HT-29 (cell line): ENCODE results near the gene PALS1. TPM values are rescaled to one million over a fixed set of nuclear protein-coding genes. Genes with fewer than 3 reads are reported as not detected.

Experiments used
- DNase-seq: peaks from one replicate; pipeline ENCODE4 v3.0.0-alpha.2; 2015; ENCODE audit warnings: low spot score
- total RNA-seq: library from RNA; depleted of rRNA; stranded (reverse); fragments of >200 nt; shearing (Covaris generic); gene quantifications from 2 replicates; pipeline ENCODE4 v1.2.3, GENCODE V29; 2014; rRNA removed

The PALS1 gene
- total RNA-seq: 4.7 and 8.3 TPM in 2 replicates

DNA sequence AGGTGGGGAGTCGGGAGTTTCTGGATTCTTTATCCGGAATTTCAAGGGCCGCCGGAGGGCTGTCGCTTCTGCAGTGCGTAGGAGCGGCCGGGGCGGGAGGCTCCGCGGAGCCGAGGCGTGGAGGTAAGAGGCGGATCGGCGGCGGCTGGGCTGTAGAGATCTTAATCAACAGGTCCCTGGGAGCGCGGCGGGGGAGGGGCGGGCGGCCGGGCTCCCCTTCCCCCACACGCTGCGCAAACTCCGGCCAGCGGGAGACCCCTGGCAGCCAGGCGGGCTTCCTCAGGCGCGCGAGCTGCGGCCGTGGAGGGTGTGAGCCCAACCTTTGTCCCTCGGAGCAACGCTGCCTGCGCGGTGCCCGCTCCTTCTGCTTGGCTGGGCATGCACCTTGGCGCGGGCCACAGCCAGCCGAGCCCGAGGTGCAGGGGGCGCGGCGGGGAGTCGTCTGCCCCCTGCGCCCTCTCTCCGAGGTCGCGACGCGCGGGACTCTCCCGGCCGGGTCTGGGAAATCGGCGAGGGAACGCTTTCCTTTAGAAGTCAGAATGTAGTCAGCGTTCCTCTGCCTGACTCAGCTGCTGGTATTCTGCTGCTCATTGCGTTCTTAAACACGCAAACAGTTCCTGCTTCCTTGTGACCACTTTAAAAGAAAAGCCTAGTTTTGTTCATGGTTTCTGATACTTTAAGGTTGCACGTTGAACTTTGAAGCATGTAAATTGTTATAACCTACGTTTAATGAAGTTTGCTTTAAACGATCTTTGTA lies at the start of gene PALS1:
Gene PALS1, plus strand, starts transcription at position 25 of the 757 bp plus-strand sequence. CDS start 37,736 bp downstream, outside the sequence.
- peak; percentile 64 for DNase-seq

DNA sequence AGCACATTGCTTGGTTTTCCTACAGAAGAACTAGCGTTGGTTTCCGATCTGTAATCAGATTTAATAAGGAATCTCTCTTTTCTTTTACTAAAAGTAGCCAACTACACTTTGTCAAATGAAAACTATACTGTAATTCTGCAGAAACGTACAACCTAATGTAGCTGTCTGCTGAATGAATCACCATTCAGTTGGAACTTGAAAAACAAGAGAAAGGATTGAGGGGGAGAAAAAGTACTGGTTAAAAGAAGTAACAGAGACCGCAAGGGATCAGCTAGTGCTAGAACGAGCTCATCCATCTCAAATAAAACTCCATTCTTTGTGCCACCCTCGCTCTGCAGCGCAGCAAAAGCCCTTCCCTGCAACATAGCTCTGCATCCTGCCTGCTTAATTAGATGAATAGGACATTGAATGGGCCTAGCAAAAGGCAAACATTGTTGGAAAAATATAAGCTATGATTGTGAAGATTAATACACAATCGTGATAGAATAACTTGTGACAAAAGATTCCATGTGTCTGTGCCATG lies 49.4 kb upstream of the PALS1 start:
- no peak for DNase-seq

DNA sequence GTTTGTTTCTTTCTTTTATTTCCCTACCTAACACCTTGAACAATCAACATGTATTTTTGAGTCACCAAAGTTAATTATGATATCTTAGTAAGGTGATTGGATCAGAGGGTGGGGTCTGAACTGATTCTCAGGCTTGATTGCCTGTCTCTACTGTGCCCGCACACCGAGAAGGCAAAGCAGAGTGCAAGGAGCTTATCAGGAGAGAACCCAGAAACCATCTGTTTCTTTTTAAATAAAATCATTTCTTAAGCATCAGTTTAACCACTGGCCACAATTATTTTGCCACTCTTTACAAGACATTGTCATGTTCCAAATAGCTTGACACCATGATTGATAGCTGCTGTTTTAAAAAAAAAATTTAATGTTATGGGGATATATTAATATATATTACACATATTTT lies 48.9 kb upstream of the PALS1 start:
- DNase-seq: no peak

DNA sequence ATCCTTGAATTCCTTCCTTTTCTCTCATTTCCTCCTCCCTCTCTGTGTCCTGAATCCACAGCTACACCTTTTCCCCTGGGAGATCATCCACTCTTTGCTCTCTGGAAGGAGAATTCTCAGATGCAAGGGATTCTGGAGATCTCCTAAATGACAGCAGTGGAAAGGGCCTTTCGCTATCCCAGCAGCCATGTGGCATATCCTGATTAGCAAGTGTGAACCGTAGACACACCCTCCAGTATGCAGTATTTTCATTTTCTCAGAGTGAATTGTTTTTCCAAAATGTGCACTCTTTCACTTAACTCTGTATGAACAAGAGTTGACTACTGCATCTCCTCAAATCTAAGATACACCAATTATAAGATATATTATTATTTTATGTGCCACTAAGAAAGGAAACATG lies 46.0 kb upstream of the PALS1 start:
- DNase-seq: no peak

DNA sequence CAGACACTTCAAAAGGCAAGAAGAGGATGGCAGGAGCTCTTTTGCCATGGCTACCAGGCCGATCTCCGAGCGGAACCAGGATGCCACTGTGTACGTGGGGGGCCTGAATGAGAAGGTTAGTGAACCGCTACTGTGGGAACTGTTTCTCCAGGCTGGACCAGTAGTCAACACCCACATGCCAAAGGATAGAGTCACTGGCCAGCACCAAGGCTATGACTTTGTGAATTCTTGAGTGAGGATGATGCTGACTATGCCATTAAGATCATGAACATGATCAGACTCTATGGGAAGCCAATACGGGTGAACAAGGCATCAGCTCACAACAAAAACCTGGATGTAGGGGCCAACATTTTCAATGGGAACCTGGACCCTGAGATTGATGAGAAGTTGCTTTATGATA lies 42.2 kb upstream of the PALS1 start:
- DNase-seq: no peak

DNA sequence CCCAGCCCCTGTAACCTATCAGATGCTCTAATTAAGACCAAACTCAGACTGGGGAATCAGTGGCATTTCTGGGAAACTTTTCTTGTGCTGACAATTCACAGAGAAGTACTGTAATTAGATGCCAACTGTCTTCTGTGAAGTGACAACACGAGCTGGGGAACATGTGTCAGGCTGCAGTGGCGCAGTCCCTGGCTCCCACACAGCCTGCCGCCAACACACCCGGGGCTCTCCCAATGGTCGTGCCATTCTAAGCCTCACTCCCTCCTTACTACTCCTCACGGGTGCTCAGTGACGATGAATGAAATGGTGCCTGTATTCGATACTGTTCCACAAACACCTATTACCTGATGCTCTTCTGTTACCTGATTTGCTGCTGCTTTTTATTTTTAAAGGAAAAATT lies 33.4 kb upstream of the PALS1 start:
- DNase-seq: no peak

DNA sequence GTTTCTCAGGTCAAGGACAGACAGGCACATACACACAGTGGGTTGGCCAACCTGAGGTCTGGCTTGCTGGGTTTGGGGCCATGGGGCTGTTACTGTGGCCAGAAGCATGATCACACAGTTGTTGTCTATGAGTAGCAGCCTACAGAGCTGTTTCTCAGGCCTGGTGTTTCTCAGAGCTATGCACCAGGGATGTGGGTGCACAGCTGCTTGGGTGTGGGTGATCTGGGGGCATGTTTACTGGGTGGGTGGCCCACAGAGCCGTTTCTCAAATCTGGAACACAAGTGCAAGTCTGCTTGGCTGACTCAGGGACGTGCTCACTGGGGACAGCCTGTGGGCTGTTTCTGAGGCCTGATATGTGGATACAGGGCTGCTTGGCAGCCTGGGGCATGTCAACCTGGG lies 23.1 kb upstream of the PALS1 start:
- DNase-seq: no peak

DNA sequence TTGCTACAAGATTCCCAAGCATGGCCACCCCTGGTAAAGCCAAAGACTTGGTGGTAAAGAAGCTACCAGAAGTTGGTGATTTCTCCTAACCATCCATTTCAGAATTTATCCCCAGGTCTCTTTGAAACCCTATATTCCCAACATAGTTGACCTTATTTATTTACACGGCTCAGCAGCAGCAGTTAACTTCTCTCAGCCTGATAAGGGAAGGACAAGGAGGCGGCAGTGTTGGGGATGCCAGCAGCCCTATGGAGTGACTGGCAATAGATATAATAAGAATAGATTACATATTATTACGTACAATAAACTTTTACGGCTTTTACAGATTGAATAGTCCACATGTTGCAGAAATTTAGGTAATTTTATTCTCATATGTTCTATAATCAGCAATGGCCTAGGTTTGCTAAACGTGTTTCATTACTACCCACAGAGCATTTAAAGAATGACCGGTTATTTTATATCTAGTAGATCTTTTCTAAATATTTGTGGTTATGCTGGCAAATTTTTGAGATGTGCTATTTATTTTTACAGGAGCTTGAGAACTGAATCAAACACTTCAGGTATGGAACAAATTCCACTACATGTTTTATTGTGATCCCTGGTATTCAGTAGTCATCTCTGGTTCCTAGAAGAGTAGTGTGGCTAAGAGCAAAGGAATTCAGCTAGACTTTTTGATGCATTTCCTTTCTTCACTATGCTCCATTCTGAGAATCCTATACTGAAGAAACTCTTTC lies 19.8 kb upstream of the PALS1 start:
- DNase-seq: peak; percentile 21

DNA sequence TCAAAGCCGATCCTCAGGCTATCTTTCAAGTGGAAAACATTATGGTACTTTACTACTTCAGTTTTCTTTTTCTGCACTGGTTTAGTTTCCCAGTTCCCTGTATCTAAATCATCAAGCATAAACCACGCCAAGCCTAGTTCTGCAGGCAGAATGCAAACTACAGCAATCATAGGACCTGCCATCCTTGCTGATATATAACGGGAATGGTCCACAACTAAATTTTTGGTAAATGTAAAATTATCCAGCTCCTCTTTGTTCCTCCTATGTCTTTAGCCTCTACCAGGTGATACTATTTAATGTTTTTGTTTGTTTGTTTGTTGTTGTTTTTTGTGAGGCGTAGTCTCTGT lies 19.3 kb upstream of the PALS1 start:
- no peak for DNase-seq

DNA sequence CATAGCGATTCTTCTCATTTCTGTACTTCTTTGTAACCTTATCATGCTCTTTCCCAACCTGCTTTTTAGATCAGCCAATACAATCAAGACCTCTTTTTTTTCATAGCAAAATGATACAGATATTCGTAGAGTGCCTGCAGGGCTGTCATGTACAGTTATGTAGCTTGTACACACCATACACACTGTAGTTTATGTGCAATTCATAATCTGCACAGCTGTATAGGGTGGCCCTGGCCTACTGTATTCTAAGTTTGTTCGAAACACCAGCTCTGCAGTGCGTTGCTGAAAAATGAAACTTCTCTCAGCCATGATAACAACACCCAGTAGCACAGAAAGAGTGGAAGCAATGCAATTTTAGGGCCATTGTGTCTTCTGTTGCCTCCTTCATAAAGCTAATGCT lies 15.7 kb upstream of the PALS1 start:
- DNase-seq: no peak

DNA sequence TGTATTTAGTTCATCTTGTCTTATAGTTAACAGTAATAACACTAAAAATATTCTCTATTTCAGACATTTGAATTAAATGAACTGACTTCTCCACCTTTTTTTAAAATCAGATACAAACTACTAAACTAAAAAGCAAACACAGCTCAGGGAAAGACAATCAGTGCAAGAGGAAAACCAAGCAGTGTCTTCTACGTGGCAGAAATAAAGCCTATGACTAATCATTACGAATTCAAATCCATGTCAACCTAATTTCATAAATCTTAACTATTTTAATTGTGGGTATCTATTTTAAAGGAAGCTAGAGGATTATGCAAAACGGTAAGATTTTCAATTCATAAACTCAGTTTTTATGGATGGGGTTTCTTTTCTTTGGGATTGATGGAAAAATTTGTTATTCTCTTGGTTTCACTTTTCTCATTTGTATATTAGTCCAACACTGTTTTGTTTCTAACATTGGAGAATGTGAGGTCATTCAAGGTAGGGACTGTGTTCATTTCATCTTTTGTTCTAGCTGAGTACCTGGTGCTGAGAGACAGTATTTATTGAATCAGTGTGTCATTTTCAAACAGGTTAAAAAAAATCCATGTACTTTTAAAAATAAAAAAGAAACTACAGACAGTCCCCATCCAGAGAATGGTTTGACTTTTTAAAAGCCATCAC lies 12.8 kb upstream of the PALS1 start:
- no peak for DNase-seq

DNA sequence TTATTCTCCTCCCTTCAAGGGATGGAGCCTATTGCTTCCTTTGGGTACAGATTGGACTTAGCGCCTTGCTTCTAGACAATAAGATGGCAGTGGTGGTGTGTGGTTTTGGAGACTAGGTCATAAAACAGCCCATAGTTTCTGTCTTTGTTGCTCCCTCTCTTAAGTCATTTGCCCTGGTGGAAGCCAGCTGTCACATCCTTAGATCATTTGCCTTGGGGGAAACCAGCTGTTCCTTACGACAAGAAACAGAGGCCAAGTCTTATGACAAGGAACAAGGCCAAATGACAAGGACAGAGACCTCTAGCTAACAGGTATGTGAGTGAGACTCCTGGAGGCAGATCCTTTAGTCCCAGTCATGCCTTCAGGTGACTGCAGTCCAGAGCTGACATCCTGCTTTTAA lies 9.2 kb upstream of the PALS1 start:
- no peak for DNase-seq

DNA sequence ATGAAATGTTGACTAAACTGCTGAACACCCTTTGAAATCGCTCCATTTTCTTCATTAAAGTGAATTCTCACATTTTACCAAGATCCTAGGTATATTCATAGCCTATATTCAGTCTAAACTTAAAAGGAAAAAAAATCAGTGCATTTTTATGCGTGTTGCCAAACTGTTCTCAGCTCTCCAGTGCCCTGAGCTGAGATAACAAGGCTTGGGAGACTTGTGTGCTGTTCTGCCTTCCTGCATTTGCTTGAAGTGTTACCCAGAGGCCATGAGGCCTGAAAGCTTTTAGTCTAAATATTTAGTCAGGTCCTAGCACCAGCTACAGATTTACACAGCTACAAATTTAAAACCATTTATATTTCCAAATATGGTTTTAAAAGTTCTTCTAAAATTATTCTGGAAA lies 8.6 kb upstream of the PALS1 start:
- DNase-seq: no peak

DNA sequence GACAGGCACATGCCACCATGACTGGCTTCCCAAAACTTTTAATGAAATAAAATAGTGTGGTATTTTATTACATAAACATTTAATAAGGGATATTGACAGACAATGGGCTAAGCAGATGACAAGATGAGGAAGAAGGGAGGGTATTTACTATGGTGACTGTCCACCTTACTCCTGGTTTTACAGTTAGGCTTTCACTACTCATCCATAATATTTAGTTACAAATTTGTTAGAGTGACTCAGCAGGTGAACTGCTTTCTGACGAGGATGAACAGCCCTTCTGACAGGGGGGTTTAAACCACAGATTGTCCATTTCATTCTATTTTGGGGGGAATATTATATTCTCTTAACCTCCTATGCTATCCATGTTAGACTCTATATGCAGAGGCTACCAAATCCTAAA lies 3.6 kb upstream of the PALS1 start:
- no peak for DNase-seq

DNA sequence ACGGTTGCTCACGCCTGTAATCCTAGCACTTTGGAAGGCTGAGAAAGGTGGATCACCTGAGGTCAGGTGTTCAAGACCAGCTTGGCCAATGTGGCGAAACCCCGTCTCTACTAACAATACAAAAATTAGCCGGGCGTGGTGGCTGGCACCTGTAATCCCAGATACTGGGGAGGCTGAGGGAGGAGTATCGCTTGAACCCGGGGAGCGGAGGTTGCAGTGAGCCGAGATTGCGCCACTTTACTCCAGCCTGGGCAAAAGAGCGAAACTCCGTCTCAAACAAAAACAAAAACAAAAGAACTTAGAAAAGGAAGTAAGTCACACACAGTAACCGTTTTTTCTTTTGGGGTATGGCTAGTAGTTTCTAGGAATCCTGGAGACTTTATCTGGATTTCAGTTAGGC lies 1.7 kb upstream of the PALS1 start:
- no peak for DNase-seq

DNA sequence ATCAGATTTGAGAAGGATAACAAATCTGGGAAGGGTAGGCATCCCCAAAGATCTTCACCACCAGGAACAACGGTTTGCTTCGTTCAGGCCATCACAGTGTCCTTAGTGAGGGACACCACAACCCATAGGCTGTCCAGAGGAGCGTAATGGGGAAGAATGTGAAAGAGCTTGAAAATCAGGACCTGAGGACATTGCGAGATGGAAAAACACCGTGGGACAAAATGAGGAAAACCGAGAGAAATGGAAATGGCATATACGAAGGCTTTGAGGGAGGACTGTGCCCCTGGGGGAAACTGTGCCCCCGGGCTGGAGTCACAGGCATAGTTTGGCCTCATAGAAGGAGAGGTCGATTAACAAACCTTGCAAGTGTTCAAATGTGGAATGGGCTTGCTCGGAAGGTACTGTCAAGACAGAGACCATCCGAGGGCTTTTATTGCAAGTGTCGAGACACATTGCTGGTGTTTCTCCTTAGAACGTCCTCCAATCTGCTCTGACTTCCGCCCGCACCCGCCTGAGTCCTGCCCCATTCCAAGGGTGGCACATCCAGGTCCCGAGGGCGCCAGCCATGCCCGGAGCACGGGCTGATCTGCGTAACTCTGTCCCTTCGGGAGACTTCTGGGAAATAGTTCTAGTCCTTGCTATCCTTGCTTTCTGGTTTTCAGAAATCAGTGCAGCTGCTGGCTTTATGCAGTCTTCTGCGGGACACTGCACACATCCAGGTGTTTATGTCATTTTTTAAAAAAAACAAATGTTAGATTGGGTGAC lies 885 bp upstream of the PALS1 start:
- DNase-seq: peak; percentile 60

DNA sequence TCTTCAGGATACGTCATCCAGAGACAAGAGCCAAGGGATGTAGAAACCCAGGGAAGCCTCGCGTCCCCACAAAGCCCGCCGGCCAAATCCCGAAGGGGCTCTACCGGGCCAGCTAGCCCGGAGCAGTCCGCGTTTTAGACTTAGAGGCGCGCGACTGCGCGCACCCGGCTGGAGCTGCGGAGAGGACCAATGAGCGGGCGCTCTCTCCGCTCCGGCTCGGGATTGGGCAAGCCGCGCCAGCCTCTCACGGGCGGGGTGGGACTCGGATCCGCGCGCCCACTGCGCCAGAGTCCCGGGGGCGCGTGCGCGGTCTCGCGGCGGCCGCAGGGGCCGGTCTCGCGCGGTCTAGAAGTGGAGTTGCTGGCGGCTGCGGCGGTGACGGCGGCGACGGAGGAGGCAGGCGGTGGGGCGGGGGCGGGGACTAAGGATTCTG lies 241 bp upstream of the PALS1 start:
- DNase-seq: peak; percentile 91

DNA sequence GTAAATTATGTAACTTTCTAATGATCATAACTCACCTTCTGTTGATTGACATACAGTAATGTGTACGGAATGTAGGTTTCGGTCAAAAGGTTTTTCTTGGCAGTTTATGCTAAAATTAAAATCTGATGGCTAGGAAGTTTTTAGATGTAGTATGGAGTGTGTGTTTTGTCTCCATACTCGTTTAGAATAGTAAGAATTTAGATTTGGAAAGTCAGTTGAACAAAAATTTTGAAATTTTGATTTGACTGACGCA lies 859 bp downstream of the PALS1 start:
- DNase-seq: no peak

DNA sequence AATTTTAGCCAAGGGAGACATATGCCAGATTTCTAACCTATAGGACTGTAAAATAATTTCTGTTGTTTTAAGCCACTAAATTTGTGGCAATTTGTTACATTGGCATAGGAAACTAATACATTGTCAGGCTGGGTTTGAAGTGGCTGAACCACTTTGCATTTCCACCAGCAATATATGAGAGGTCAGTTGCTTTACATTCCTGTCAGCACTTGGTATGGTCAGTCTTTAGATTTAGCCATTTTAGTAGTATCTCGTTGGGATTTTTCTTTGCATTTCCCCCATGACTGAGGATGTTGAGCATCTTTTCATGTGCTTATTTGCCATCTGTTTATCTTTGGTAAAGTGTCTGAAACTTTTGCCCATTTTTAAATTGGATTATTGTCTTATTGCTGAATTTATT lies 3.9 kb downstream of the PALS1 start:
- no peak for DNase-seq

DNA sequence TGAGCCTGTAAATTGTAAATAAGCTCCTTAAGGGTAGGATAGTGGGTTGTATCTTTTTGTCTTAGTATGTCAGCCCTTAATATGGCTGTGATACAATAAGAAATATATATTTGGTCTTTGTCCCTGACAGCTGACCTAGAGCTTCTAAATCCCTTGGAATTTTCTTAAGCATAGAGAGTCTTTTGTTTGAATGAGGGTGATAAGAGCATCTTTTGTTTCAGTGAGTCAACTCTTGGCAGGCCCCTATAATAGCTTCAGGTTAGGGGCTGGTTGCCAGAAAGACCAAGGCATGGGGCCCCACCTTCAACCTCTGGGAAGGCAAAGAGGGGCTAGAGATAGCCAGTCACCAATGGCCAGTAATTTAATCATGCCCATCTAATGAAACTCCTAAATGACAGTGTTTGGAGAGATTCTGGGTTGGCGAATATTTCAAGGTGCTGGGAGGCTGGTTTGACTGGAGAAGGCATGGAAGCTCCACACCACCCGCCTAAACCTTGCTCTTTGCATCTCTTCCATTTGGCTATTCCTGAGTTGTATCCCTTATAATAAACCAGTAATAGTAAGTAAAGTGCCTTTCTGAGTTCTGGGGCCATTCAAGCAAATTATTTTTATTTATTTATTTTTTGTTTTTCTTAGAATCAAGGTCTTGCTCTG lies 10.5 kb downstream of the PALS1 start:
- DNase-seq: no peak

DNA sequence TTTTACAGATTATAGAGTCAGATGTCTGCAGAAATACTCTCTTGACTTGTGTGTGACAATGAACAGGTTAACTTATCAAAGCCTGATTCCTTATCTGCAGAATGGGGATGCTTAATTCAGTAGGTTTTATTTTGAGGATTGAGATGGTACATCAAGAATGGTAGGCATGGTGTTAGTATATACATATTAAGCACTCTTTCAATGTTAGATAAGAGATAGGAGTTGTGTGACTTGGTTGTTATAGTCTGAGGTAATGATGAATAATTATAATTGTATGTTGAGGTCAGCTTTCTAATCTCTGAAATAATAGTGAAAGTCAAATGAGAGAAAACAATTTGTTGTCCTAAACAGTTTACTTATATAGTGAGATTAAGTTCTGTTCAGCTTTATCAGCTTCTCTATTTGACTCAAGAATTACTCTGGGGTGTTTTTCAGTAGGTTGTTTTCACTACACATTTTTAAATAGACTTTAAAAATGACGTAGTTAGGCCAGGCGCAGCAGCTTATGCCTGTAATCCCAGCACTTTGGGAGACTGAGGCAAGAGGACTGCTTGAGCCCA lies 11.9 kb downstream of the PALS1 start:
- no peak for DNase-seq
